SU-DHL-6 (cell line): ENCODE data around the gene RPL41.

Experiments
- H2AFZ ChIP-seq: fragments of 200-600 bp; sonication (generic); 2 replicates; pipeline ENCODE4 v1.6.1; 2014; ENCODE audit warnings: low read depth, mild to moderate bottlenecking, moderate library complexity, mixed read lengths, antibody characterized with exemption, low read length; ENCODE audit not compliant: severe bottlenecking
- H3F3A ChIP-seq: fragments of 200-600 bp; shearing (Covaris generic); 2 replicates; pipeline ENCODE4 v1.6.0; 2016; ENCODE audit warnings: antibody characterized with exemption, mild to moderate bottlenecking; ENCODE audit not compliant: insufficient read depth
- H3K27ac ChIP-seq: fragments of 200-600 bp; sonication (generic); 2 replicates; pipeline ENCODE4 v1.5.1; 2016; ENCODE audit warnings: low read depth, mild to moderate bottlenecking, low read length, moderate library complexity, mixed read lengths
- H3K27me3 ChIP-seq: fragments of 200-600 bp; sonication (generic), shearing (Covaris generic); 2 replicates; pipeline ENCODE4 v1.6.0; 2014; ENCODE audit warnings: mild to moderate bottlenecking, low read length
- H3K36me3 ChIP-seq: fragments of 200-600 bp; sonication (generic); 2 replicates; pipeline ENCODE4 v1.6.1; 2014; ENCODE audit warnings: mild to moderate bottlenecking, low read length, mixed read lengths
- H3K4me2 ChIP-seq: fragments of 300-600, 200-600 bp; shearing (Covaris generic), sonication (generic); 2 replicates; pipeline ENCODE4 v1.6.0; 2014; ENCODE audit warnings: low read length, low read depth, mild to moderate bottlenecking; ENCODE audit not compliant: poor library complexity, severe bottlenecking
- H3K4me3 ChIP-seq: fragments of 200-600 bp; sonication (generic); 2 replicates; pipeline ENCODE4 v1.5.1; 2014; ENCODE audit warnings: antibody characterized with exemption, low read length, mild to moderate bottlenecking, mixed read lengths; ENCODE audit not compliant: insufficient read depth, poor library complexity, severe bottlenecking
- H3K79me2 ChIP-seq: fragments of 200-600 bp; sonication (generic); 2 replicates; pipeline ENCODE4 v1.6.1; 2014; ENCODE audit warnings: mild to moderate bottlenecking, low read length, moderate library complexity; ENCODE audit not compliant: insufficient read depth
- H3K9ac ChIP-seq: fragments of 200-600 bp; sonication (generic); 2 replicates; pipeline ENCODE4 v1.7.0; 2014; ENCODE audit warnings: mild to moderate bottlenecking, low read length
- H3K9me2 ChIP-seq: fragments of 200-600 bp; sonication (generic); replicated peaks from 2 replicates; pipeline ENCODE4 v1.6.1; 2014; ENCODE audit warnings: low read length; ENCODE audit not compliant: insufficient read depth
- H3K9me3 ChIP-seq: fragments of 200-600 bp; sonication (generic); 2 replicates; pipeline ENCODE4 v1.6.1; 2014; ENCODE audit warnings: low read length, mixed read lengths; ENCODE audit not compliant: insufficient read depth
- H4K20me1 ChIP-seq: fragments of 200-600 bp; sonication (generic); 2 replicates; pipeline ENCODE4 v1.6.1; 2014; ENCODE audit warnings: low read depth, mild to moderate bottlenecking, antibody characterized with exemption, low read length, moderate library complexity, mixed read lengths
- EZH2phosphoT487 ChIP-seq: fragments of 200-600 bp; sonication (generic), shearing (Covaris generic); conservative IDR thresholded peaks from 2 replicates; pipeline ENCODE4 v1.6.1; 2018; ENCODE audit warnings: mild to moderate bottlenecking, antibody characterized with exemption, low read length, moderate library complexity, mixed read lengths
- TF ChIP-seq, protein P1 (sequence below): fragments of 200-600 bp; sonication (generic); IDR thresholded peaks from one replicate; pipeline ENCODE4 v1.5.1; 2017; ENCODE audit warnings: antibody characterized with exemption, mild to moderate bottlenecking, low read length, moderate library complexity; ENCODE audit not compliant: insufficient read depth, poor library complexity, severe bottlenecking

Gene RPL41

GRCh38 chr12:56137853-56138571, 21.6 kb downstream of the RPL41 start:
- no peak overlapping the region for H3K4me2 ChIP-seq
- H3K9me2 ChIP-seq: no peaks in the 10 kb centered on the region
- no peak overlapping the region for H2AFZ ChIP-seq
- no peaks in the 10 kb centered on the region for H3K9me3 ChIP-seq
- H3K27me3 ChIP-seq: no peaks in the 10 kb centered on the region
- no peak for TF ChIP-seq EZH2phosphoT487
- TF ChIP-seq, protein P1, sequence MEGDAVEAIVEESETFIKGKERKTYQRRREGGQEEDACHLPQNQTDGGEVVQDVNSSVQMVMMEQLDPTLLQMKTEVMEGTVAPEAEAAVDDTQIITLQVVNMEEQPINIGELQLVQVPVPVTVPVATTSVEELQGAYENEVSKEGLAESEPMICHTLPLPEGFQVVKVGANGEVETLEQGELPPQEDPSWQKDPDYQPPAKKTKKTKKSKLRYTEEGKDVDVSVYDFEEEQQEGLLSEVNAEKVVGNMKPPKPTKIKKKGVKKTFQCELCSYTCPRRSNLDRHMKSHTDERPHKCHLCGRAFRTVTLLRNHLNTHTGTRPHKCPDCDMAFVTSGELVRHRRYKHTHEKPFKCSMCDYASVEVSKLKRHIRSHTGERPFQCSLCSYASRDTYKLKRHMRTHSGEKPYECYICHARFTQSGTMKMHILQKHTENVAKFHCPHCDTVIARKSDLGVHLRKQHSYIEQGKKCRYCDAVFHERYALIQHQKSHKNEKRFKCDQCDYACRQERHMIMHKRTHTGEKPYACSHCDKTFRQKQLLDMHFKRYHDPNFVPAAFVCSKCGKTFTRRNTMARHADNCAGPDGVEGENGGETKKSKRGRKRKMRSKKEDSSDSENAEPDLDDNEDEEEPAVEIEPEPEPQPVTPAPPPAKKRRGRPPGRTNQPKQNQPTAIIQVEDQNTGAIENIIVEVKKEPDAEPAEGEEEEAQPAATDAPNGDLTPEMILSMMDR: no peak
- H3F3A ChIP-seq: no peaks in the 10 kb centered on the region
- no peak overlapping the region for H3K4me3 ChIP-seq
- peaks cover 3% of the 10 kb centered on the region; the same call in 1 of the 2 replicates for H3K36me3 ChIP-seq
- no peaks in the 10 kb centered on the region for H3K79me2 ChIP-seq
- no peak overlapping the region for H3K9ac ChIP-seq
- H3K27ac ChIP-seq: no peak overlapping the region
- H4K20me1 ChIP-seq: no peaks in the 10 kb centered on the region

DNA sequence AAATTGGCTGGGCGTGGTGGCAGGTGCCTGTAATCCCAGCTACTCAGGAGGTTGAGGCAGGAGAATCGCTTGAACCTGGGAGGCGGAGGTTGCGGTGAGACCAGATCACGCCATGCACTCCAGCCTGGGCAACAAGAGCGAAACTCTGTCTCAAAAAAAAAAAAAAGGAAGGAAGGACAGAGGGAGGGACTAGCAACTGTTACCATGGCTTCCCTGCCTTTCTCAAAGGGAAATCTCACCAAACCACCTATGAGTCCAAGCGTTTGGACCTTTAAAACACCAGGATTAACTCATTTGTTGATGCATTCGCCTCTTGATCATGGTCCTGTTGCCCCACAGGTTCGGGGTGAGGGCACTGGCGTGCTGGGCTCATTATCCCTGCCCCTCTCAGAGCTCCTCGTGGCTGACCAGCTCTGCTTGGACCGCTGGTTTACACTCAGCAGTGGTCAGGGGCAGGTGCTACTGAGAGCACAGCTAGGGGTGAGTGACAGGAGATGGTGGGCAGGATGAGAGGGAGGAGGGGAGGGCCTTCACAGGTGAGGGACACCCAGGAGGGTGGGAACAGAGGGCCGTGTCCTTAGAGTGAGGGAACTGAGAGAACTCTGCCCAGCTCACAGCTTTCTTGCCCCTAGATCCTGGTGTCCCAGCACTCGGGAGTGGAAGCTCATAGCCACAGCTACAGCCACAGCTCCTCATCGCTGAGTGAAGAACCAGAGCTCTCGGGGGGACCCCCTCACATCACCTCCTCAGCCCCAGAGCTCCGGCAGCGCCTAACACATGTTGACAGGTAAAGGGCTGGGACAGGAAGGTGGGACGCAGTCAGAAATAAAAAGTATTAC, 25.7 kb downstream of the RPL41 start:
- TF ChIP-seq, protein P1: no peak
- TF ChIP-seq EZH2phosphoT487: no peak
- H3K4me3 ChIP-seq: no peak overlapping the region
- no peaks in the 10 kb centered on the region for H3K79me2 ChIP-seq
- no peaks in the 10 kb centered on the region for H4K20me1 ChIP-seq
- no peak overlapping the region for H3K27ac ChIP-seq
- 0 out of 2 replicates have a peak, but pooled peaks cover 7% of the 10 kb centered on the region for H3F3A ChIP-seq
- peaks cover 3% of the 10 kb centered on the region; the same call in 1 of the 2 replicates for H3K36me3 ChIP-seq
- H3K9me2 ChIP-seq: no peaks in the 10 kb centered on the region
- no peaks in the 10 kb centered on the region for H3K27me3 ChIP-seq
- no peak overlapping the region for H2AFZ ChIP-seq
- H3K9me3 ChIP-seq: no peaks in the 10 kb centered on the region
- H3K9ac ChIP-seq: no peak overlapping the region
- H3K4me2 ChIP-seq: no peak overlapping the region

DNA sequence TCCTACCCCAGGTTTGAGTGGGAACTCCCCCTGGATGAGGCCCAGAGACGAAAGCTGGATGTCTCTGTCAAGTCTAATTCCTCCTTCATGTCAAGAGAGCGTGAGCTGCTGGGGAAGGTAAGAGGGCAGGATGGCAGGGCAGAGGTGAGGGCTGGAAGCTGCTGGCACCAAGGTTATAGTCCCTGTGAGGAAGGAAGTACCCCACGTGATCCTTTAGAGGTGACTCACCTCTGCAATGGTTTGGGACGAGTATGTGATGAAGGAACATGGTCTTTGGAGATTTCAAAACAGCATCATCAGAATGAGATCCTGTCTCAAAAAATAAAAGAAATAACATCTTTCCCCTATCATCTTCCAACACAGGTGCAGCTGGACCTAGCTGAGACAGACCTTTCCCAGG, 26.8 kb downstream of the RPL41 start:
- Histone ChIP-seq H3K9me2 (no peaks in the 10 kb centered on the region), H3K79me2 (no peaks in the 10 kb centered on the region), H4K20me1 (no peaks in the 10 kb centered on the region), H3K27me3 (no peaks in the 10 kb centered on the region), H2AFZ (no peak overlapping the region), H3K9me3 (no peaks in the 10 kb centered on the region), H3K4me3 (no peak overlapping the region), H3F3A (0 out of 2 replicates have a peak, but pooled peaks cover 7% of the 10 kb centered on the region), H3K36me3 (peaks cover 3% of the 10 kb centered on the region; the same call in 1 of the 2 replicates), H3K27ac (no peak overlapping the region), H3K4me2 (no peak overlapping the region), H3K9ac (no peak overlapping the region)
- no peak for TF ChIP-seq EZH2phosphoT487
- TF ChIP-seq, protein P1: no peak
